Loucy (cell line): ENCODE data around the gene NSA2.
A peak's percentile ranks its signal among the peaks of the same experiment; 100 is the strongest.

Source experiments
- H2AFZ ChIP-seq: fragments of 200-600 bp; sonication (generic); 2 replicates; pipeline ENCODE4 v1.6.0; 2016; ENCODE audit warnings: antibody characterized with exemption, mild to moderate bottlenecking, low read length, moderate library complexity
- H3F3A ChIP-seq: fragments of 200-600 bp; 2 replicates; pipeline ENCODE4 v1.6.0; 2016; ENCODE audit warnings: antibody characterized with exemption, low read depth, mild to moderate bottlenecking
- H3K27me3 ChIP-seq: fragments of 200-600 bp; sonication (generic); 2 replicates; pipeline ENCODE4 v1.6.1; 2014; ENCODE audit warnings: low read length, mild to moderate bottlenecking; ENCODE audit not compliant: insufficient read depth, poor library complexity, severe bottlenecking
- H3K36me3 ChIP-seq: fragments of 200-600 bp; sonication (generic); 2 replicates; pipeline ENCODE4 v1.6.1; 2016; ENCODE audit warnings: low read length; ENCODE audit not compliant: insufficient read depth
- H3K4me1 ChIP-seq: fragments of 200-600 bp; sonication (generic); 2 replicates; pipeline ENCODE4 v1.5.1; 2014; ENCODE audit warnings: low read length, mild to moderate bottlenecking; ENCODE audit not compliant: insufficient read depth, poor library complexity, severe bottlenecking
- H3K4me2 ChIP-seq: fragments of 200-600 bp; sonication (generic); 2 replicates; pipeline ENCODE4 v1.6.0; 2014; ENCODE audit warnings: antibody characterized with exemption, low read length, low read depth, mild to moderate bottlenecking; ENCODE audit not compliant: poor library complexity, severe bottlenecking
- H3K4me3 ChIP-seq: fragments of 200-600 bp; sonication (generic); 2 replicates; pipeline ENCODE4 v1.5.1; 2014; ENCODE audit warnings: low read length, mild to moderate bottlenecking, mixed read lengths; ENCODE audit not compliant: poor library complexity, severe bottlenecking
- H3K79me2 ChIP-seq: fragments of 200-600 bp; sonication (generic); 2 replicates; pipeline ENCODE4 v1.6.1; 2014; ENCODE audit warnings: low read length; ENCODE audit not compliant: insufficient read depth
- H3K9ac ChIP-seq: fragments of 200-600 bp; sonication (generic); 2 replicates; pipeline ENCODE4 v1.6.0; 2014; ENCODE audit warnings: mild to moderate bottlenecking, low read depth, low read length, moderate library complexity; ENCODE audit not compliant: poor library complexity, severe bottlenecking
- H3K9me2 ChIP-seq: fragments of 200-600 bp; sonication (generic); replicated peaks from 2 replicates; pipeline ENCODE4 v1.6.1; 2016; ENCODE audit warnings: low read depth, low read length, mixed read lengths
- H3K9me3 ChIP-seq: fragments of 200-600 bp; sonication (generic); 2 replicates; pipeline ENCODE4 v1.6.1; 2014; ENCODE audit warnings: mild to moderate bottlenecking, antibody characterized with exemption, low read length, low read depth; ENCODE audit not compliant: insufficient read depth
- H4K20me1 ChIP-seq: fragments of 200-600 bp; sonication (generic); 2 replicates; pipeline ENCODE4 v1.6.0; 2014; ENCODE audit warnings: antibody characterized with exemption, low read length, mild to moderate bottlenecking; ENCODE audit not compliant: insufficient read depth, poor library complexity, severe bottlenecking
- CTCF ChIP-seq: fragments of 200-600 bp; sonication (generic); conservative IDR thresholded peaks from 2 replicates; pipeline ENCODE4 v1.5.1; 2014; ENCODE audit warnings: mild to moderate bottlenecking, antibody characterized with exemption, low read length
- EZH2phosphoT487 ChIP-seq: fragments of 200-600 bp; IDR thresholded peaks from 2 replicates; pipeline ENCODE4 v1.6.1; 2018; ENCODE audit warnings: antibody characterized with exemption, mild to moderate bottlenecking, moderate library complexity, borderline replicate concordance

Gene NSA2

GRCh38 chr5:74767579-74767913 is 497 bp downstream of the NSA2 start:
- H3K9me2 ChIP-seq = no peaks in the 10 kb centered on the region
- peaks cover 39% of the 10 kb centered on the region for H3K4me1 ChIP-seq
- H3K79me2 ChIP-seq = peaks cover 64% of the 10 kb centered on the region
- no peaks in the 10 kb centered on the region for H3K9me3 ChIP-seq
- peak overlapping the region; percentile 99 for H3K4me2 ChIP-seq
- H3K27me3 ChIP-seq = no peaks in the 10 kb centered on the region
- peaks cover 37% of the 10 kb centered on the region for H4K20me1 ChIP-seq
- H3K9ac ChIP-seq = peak overlapping the region; percentile 83
- H3K36me3 ChIP-seq = peaks cover 26% of the 10 kb centered on the region; the same call in 1 of the 2 replicates
- no peaks in the 10 kb centered on the region for H3F3A ChIP-seq
- no peak for TF ChIP-seq EZH2phosphoT487
- no peak for TF ChIP-seq CTCF
- H2AFZ ChIP-seq = peak overlapping the region; percentile 85; the same call in 1 of the 2 replicates
- H3K4me3 ChIP-seq = peak overlapping the region; percentile 99

- Histone ChIP-seq H3K4me2 (no peak overlapping the region), H3K9me2 (no peaks in the 10 kb centered on the region), H3K4me3 (no peak overlapping the region), H3K27me3 (no peaks in the 10 kb centered on the region), H3K36me3 (peaks cover 63% of the 10 kb centered on the region; the same call in 1 of the 2 replicates), H3F3A (no peaks in the 10 kb centered on the region), H4K20me1 (peaks cover 14% of the 10 kb centered on the region), H3K9ac (no peak overlapping the region), H3K9me3 (no peaks in the 10 kb centered on the region), H2AFZ (no peak overlapping the region), H3K79me2 (peaks cover 25% of the 10 kb centered on the region), H3K4me1 (peaks cover 9% of the 10 kb centered on the region)
- TF ChIP-seq EZH2phosphoT487 (no peak), CTCF (no peak)
Measured at GRCh38 chr5:74772359-74772758, 5.3 kb downstream of the NSA2 start.

- Histone ChIP-seq H3K4me2 (no peak overlapping the region), H3K4me3 (no peak overlapping the region), H3K9me3 (no peaks in the 10 kb centered on the region), H3K27me3 (no peaks in the 10 kb centered on the region), H3K9me2 (no peaks in the 10 kb centered on the region), H3K36me3 (peaks cover 53% of the 10 kb centered on the region; the same call in 1 of the 2 replicates), H4K20me1 (no peaks in the 10 kb centered on the region), H3K4me1 (no peaks in the 10 kb centered on the region), H2AFZ (no peak overlapping the region), H3K9ac (no peak overlapping the region), H3F3A (no peaks in the 10 kb centered on the region), H3K79me2 (no peaks in the 10 kb centered on the region)
- TF ChIP-seq CTCF (no peak), EZH2phosphoT487 (no peak)
Measured at GRCh38 chr5:74778609-74779008, 11.6 kb downstream of the NSA2 start.
